ENCODE results near the gene MAGI2.

DNA sequence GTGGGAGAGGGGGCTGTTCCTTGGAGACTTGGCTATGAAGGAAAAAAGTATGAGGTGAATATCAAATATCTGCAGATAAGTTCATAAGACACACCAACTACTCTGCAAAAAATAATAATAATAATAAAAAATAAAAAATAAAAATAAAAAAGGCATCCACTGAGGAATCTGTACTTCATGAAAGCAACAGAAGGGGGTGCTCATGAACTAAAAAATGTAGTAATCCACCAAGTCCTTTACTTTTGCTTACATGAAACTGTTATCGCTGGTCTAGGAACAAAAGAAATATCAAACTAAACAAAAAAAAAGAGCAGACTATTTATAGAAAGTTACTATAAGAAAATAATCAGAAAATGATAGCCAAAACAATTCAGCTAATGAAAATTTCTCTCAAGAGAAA, 1075.9 kb downstream of the MAGI2 start:
- TF ChIP-seq, protein P1, sequence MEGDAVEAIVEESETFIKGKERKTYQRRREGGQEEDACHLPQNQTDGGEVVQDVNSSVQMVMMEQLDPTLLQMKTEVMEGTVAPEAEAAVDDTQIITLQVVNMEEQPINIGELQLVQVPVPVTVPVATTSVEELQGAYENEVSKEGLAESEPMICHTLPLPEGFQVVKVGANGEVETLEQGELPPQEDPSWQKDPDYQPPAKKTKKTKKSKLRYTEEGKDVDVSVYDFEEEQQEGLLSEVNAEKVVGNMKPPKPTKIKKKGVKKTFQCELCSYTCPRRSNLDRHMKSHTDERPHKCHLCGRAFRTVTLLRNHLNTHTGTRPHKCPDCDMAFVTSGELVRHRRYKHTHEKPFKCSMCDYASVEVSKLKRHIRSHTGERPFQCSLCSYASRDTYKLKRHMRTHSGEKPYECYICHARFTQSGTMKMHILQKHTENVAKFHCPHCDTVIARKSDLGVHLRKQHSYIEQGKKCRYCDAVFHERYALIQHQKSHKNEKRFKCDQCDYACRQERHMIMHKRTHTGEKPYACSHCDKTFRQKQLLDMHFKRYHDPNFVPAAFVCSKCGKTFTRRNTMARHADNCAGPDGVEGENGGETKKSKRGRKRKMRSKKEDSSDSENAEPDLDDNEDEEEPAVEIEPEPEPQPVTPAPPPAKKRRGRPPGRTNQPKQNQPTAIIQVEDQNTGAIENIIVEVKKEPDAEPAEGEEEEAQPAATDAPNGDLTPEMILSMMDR (IDR thresholded peaks at IDR 0.05; ENCODE audit: borderline replicate concordance, extremely low read depth, low read length, poor library complexity, severe bottlenecking): peak; percentile 11
- no peak for TF ChIP-seq EZH2 (IDR thresholded peaks at IDR 0.05; ENCODE audit: borderline replicate concordance, low read depth, low read length, severe bottlenecking)

All from DND-41 (cell line).